Right atrium auricular region (tissue), 2 donors: ENCODE measurements around the gene PLXNA1. TPM values are rescaled to one million over a fixed set of nuclear protein-coding genes. Genes with fewer than 3 reads are reported as not detected.
A peak's percentile ranks its signal among the peaks of the same experiment; 100 is the strongest.

ENCODE experiments used
- DNase-seq: peaks from one replicate; pipeline ENCODE4 v3.0.0-alpha.2; 2019; ENCODE audit warnings: low spot score
- H3K27ac ChIP-seq, 2 donors: fragments of 200-600 bp; sonication (generic); 1 replicate in 1 of 2; 2 replicates in 1 of 2; pipeline ENCODE4 v1.5.1; 2016 to 2019
- H3K27me3 ChIP-seq, 2 donors: fragments of 200-600 bp; sonication (generic); one replicate each; pipeline versions ENCODE4 v1.5.1 to v1.6.0; 2017 to 2019
- H3K36me3 ChIP-seq: fragments of 200-600 bp; sonication (generic); one replicate; pipeline ENCODE4 v1.5.1; 2016
- H3K4me1 ChIP-seq, 2 donors: fragments of 200-600 bp; sonication (generic); one replicate each; pipeline versions ENCODE4 v1.5.1 to v1.6.0; 2017 to 2019
- H3K4me3 ChIP-seq, 2 donors: fragments of 200-600 bp; sonication (generic); 1 replicate in 1 of 2; 2 replicates in 1 of 2; pipeline ENCODE4 v1.5.1; 2017 to 2019; ENCODE audit warnings: mild to moderate bottlenecking in 1 of 2, moderate library complexity in 1 of 2
- H3K9me3 ChIP-seq, 2 donors: fragments of 200-600 bp; sonication (generic); one replicate each; pipeline ENCODE4 v1.5.1; 2019
- CTCF ChIP-seq, 2 donors: fragments of 200-600 bp; sonication (generic); IDR thresholded peaks; one replicate each; pipeline ENCODE4 v1.5.1; 2019; ENCODE audit warnings: antibody characterized with exemption in 2 of 2
- total RNA-seq, 2 donors: library from RNA; depleted of rRNA; stranded (reverse); fragments of >200 nt; gene quantifications; one replicate each; pipeline ENCODE4 v1.1.0, GENCODE V29; 2016

Gene PLXNA1
- total RNA-seq, 2 donors from 2014 or later, result 22.9 to 23.3 TPM

- Histone ChIP-seq H3K27ac (no peak overlapping the region), H3K9me3 (peaks cover 0 to 14% of the 10 kb centered on the region in 2 donors), H3K4me1 (peaks cover 0 to 9% of the 10 kb centered on the region in 2 donors), H3K36me3 (no peaks in the 10 kb centered on the region), H3K4me3 (no peak overlapping the region), H3K27me3 (no peaks in the 10 kb centered on the region)
- TF ChIP-seq CTCF (IDR thresholded peaks at IDR 0.05), result no peak
- no peak for DNase-seq
Measured at GRCh38 chr3:126970921-126971320, 12.0 kb upstream of the PLXNA1 start.

- peaks cover 0 to 14% of the 10 kb centered on the region in 2 donors for H3K9me3 ChIP-seq
- H3K27me3 ChIP-seq, result no peaks in the 10 kb centered on the region
- TF ChIP-seq CTCF (IDR thresholded peaks at IDR 0.05), result no peak
- H3K4me3 ChIP-seq, result no peak overlapping the region
- H3K27ac ChIP-seq, result peak overlapping the region in 1 of 2 donors; percentile 8
- H3K4me1 ChIP-seq, result peaks cover 0 to 9% of the 10 kb centered on the region in 2 donors
- H3K36me3 ChIP-seq, result no peaks in the 10 kb centered on the region
- DNase-seq, result peak; percentile 82
Measured at GRCh38 chr3:126971891-126972351, 11.0 kb upstream of the PLXNA1 start.

- H3K4me1 ChIP-seq, result peaks cover 0 to 9% of the 10 kb centered on the region in 2 donors
- H3K27ac ChIP-seq, result no peak overlapping the region
- peaks cover 0 to 14% of the 10 kb centered on the region in 2 donors for H3K9me3 ChIP-seq
- no peak overlapping the region for H3K4me3 ChIP-seq
- no peaks in the 10 kb centered on the region for H3K36me3 ChIP-seq
- no peaks in the 10 kb centered on the region for H3K27me3 ChIP-seq
- no peak for TF ChIP-seq CTCF (IDR thresholded peaks at IDR 0.05)
- no peak for DNase-seq
Measured at GRCh38 chr3:126972866-126973265, 10.0 kb upstream of the PLXNA1 start.

- H3K9me3 ChIP-seq, result peaks cover 0 to 14% of the 10 kb centered on the region in 2 donors
- peaks cover 0 to 9% of the 10 kb centered on the region in 2 donors for H3K4me1 ChIP-seq
- no peak overlapping the region for H3K27ac ChIP-seq
- H3K36me3 ChIP-seq, result no peaks in the 10 kb centered on the region
- no peaks in the 10 kb centered on the region for H3K27me3 ChIP-seq
- TF ChIP-seq CTCF (IDR thresholded peaks at IDR 0.05), result no peak
- no peak for DNase-seq
- no peak overlapping the region for H3K4me3 ChIP-seq
Measured at GRCh38 chr3:126973814-126974213, 9.1 kb upstream of the PLXNA1 start.

GRCh38 chr3:126974756-126975155 lies 8.2 kb upstream of the PLXNA1 start:
- Histone ChIP-seq H3K4me1 (peaks cover 0 to 9% of the 10 kb centered on the region in 2 donors), H3K4me3 (no peak overlapping the region), H3K27ac (no peak overlapping the region), H3K27me3 (no peaks in the 10 kb centered on the region), H3K36me3 (no peaks in the 10 kb centered on the region), H3K9me3 (peaks cover 0 to 14% of the 10 kb centered on the region in 2 donors)
- TF ChIP-seq CTCF (IDR thresholded peaks at IDR 0.05), result no peak
- DNase-seq, result no peak

GRCh38 chr3:126976906-126977305 lies 6.0 kb upstream of the PLXNA1 start:
- Histone ChIP-seq H3K4me3 (no peak overlapping the region), H3K36me3 (no peaks in the 10 kb centered on the region), H3K27ac (no peak overlapping the region), H3K4me1 (peaks cover 0 to 7% of the 10 kb centered on the region in 2 donors), H3K27me3 (no peaks in the 10 kb centered on the region), H3K9me3 (peaks cover 0 to 14% of the 10 kb centered on the region in 2 donors)
- no peak for DNase-seq
- TF ChIP-seq CTCF (IDR thresholded peaks at IDR 0.05), result no peak
